ENCODE measurements around the gene RAET1G.
"Not testable (repeated sequence)": the region's sequence is repeated elsewhere in the genome, so short reads cannot be mapped to it uniquely, and the experiment has no call there.

The RAET1G gene

GRCh38 chr6:149908480-149908879 is 14.4 kb downstream of the RAET1G start:
- not testable (repeated sequence) for DNase-seq (ENCODE audit: low spot score in 2 of 2); H3K4me3 ChIP-seq

GRCh38 chr6:149907317-149907716 is 15.6 kb downstream of the RAET1G start:
- Histone ChIP-seq H3K9me3 (peaks cover 12% of the 10 kb centered on the region; the same call in 1 of the 2 replicates), H3K4me1 (no peaks in the 10 kb centered on the region), H3K4me3 (no peak overlapping the region), H3K27me3 (ENCODE audit: low read depth) (no peaks in the 10 kb centered on the region; the same call in 1 of the 2 replicates), H3K36me3 (replicated peaks) (no peaks in the 10 kb centered on the region)
- in situ Hi-C loops (cut with MboI; ENCODE audit: low sequenced_read_pairs): loop anchor here (25.0 kb wide), 1 partner anchor 845 kb away; no protein-coding TSS in a partner anchor
- no peak for DNase-seq (ENCODE audit: low spot score in 2 of 2)

More at GRCh38 chr6:149908480-149908879, 14.4 kb downstream of the RAET1G start:
- H3K4me1 ChIP-seq; H3K36me3 ChIP-seq (replicated peaks); H3K27me3 ChIP-seq (ENCODE audit: low read depth): not testable (repeated sequence)
- peaks cover 12% of the 10 kb centered on the region; the same call in 1 of the 2 replicates for H3K9me3 ChIP-seq
- in situ Hi-C loops (cut with MboI; ENCODE audit: low sequenced_read_pairs): loop anchor here (25.0 kb wide), 1 partner anchor 846 kb away; no protein-coding TSS in a partner anchor

- Histone ChIP-seq H3K4me1 (no peaks in the 10 kb centered on the region), H3K36me3 (replicated peaks) (no peaks in the 10 kb centered on the region), H3K9me3 (peaks cover 12% of the 10 kb centered on the region; the same call in 1 of the 2 replicates), H3K27me3 (ENCODE audit: low read depth) (no peaks in the 10 kb centered on the region; the same call in 1 of the 2 replicates), H3K4me3 (no peak overlapping the region)
- in situ Hi-C loops (cut with MboI; ENCODE audit: low sequenced_read_pairs): loop anchor here (25.0 kb wide), 1 partner anchor 844 kb away; no protein-coding TSS in a partner anchor
- no peak for DNase-seq (ENCODE audit: low spot score in 2 of 2)
These were observed 16.5 kb downstream of the RAET1G start for GRCh38 chr6:149906405-149906804.

- DNase-seq (ENCODE audit: low spot score in 2 of 2): no peak
- Histone ChIP-seq H3K9me3 (peaks cover 12% of the 10 kb centered on the region; the same call in 1 of the 2 replicates), H3K27me3 (ENCODE audit: low read depth) (no peaks in the 10 kb centered on the region; the same call in 1 of the 2 replicates), H3K4me3 (no peak overlapping the region), H3K36me3 (replicated peaks) (no peaks in the 10 kb centered on the region), H3K4me1 (no peaks in the 10 kb centered on the region)
- in situ Hi-C loops (cut with MboI; ENCODE audit: low sequenced_read_pairs): loop anchor here (25.0 kb wide), 1 partner anchor 844 kb away; no protein-coding TSS in a partner anchor
These were observed 17.0 kb downstream of the RAET1G start for GRCh38 chr6:149905911-149906371.

- Histone ChIP-seq H3K9me3 (peaks cover 12% of the 10 kb centered on the region; the same call in 1 of the 2 replicates), H3K27me3 (ENCODE audit: low read depth) (no peaks in the 10 kb centered on the region; the same call in 1 of the 2 replicates), H3K36me3 (replicated peaks) (no peaks in the 10 kb centered on the region), H3K4me3 (no peak overlapping the region), H3K4me1 (no peaks in the 10 kb centered on the region)
- in situ Hi-C loops (cut with MboI; ENCODE audit: low sequenced_read_pairs): loop anchor here (25.0 kb wide), 1 partner anchor 843 kb away; no protein-coding TSS in a partner anchor
- no peak for DNase-seq (ENCODE audit: low spot score in 2 of 2)
These were observed 17.5 kb downstream of the RAET1G start for GRCh38 chr6:149905371-149905910.

- no peak for DNase-seq (ENCODE audit: low spot score in 2 of 2)
- no peak overlapping the region for H3K4me3 ChIP-seq
- peaks cover 12% of the 10 kb centered on the region; the same call in 1 of the 2 replicates for H3K9me3 ChIP-seq
- no peaks in the 10 kb centered on the region for H3K4me1 ChIP-seq
- no peaks in the 10 kb centered on the region; the same call in 1 of the 2 replicates for H3K27me3 ChIP-seq (ENCODE audit: low read depth)
- no peaks in the 10 kb centered on the region for H3K36me3 ChIP-seq (replicated peaks)
- in situ Hi-C loops (cut with MboI; ENCODE audit: low sequenced_read_pairs): loop anchor here (25.0 kb wide), 1 partner anchor 843 kb away; no protein-coding TSS in a partner anchor
These were observed 18.1 kb downstream of the RAET1G start for GRCh38 chr6:149904661-149905370.

- Histone ChIP-seq H3K36me3 (replicated peaks) (no peaks in the 10 kb centered on the region), H3K27me3 (ENCODE audit: low read depth) (no peaks in the 10 kb centered on the region; the same call in 1 of the 2 replicates), H3K4me3 (no peak overlapping the region), H3K9me3 (peaks cover 11% of the 10 kb centered on the region; the same call in 1 of the 2 replicates), H3K4me1 (no peaks in the 10 kb centered on the region)
- no peak for DNase-seq (ENCODE audit: low spot score in 2 of 2)
- in situ Hi-C loops (cut with MboI; ENCODE audit: low sequenced_read_pairs): loop anchor here (25.0 kb wide), 1 partner anchor 842 kb away; no protein-coding TSS in a partner anchor
These were observed 18.8 kb downstream of the RAET1G start for GRCh38 chr6:149903938-149904611.

- H3K27me3 ChIP-seq (ENCODE audit: low read depth): no peaks in the 10 kb centered on the region; the same call in 1 of the 2 replicates
- H3K9me3 ChIP-seq: no peaks in the 10 kb centered on the region
- H3K36me3 ChIP-seq (replicated peaks): no peaks in the 10 kb centered on the region
- no peak for DNase-seq (ENCODE audit: low spot score in 2 of 2)
- no peak overlapping the region for H3K4me3 ChIP-seq
- in situ Hi-C loops (cut with MboI; ENCODE audit: low sequenced_read_pairs): loop anchor here (25.0 kb wide), 1 partner anchor 839 kb away; no protein-coding TSS in a partner anchor
- no peaks in the 10 kb centered on the region for H3K4me1 ChIP-seq
These were observed 21.3 kb downstream of the RAET1G start for GRCh38 chr6:149901444-149902140.

- Histone ChIP-seq H3K36me3 (replicated peaks) (no peaks in the 10 kb centered on the region), H3K27me3 (ENCODE audit: low read depth) (no peaks in the 10 kb centered on the region; the same call in 1 of the 2 replicates), H3K9me3 (no peaks in the 10 kb centered on the region), H3K4me1 (no peaks in the 10 kb centered on the region), H3K4me3 (no peak overlapping the region)
- in situ Hi-C loops (cut with MboI; ENCODE audit: low sequenced_read_pairs): loop anchor here (25.0 kb wide), 1 partner anchor 839 kb away; no protein-coding TSS in a partner anchor
- no peak for DNase-seq (ENCODE audit: low spot score in 2 of 2)
These were observed 22.1 kb downstream of the RAET1G start for GRCh38 chr6:149900620-149901443.

- H3K36me3 ChIP-seq (replicated peaks): no peaks in the 10 kb centered on the region
These were observed 22.8 kb downstream of the RAET1G start for GRCh38 chr6:149899926-149900619.

GRCh38 chr6:149899486-149899885 is 23.4 kb downstream of the RAET1G start:
- Histone ChIP-seq H3K4me3 (no peak overlapping the region), H3K36me3 (replicated peaks) (no peaks in the 10 kb centered on the region), H3K4me1 (no peaks in the 10 kb centered on the region), H3K27me3 (ENCODE audit: low read depth) (no peaks in the 10 kb centered on the region; the same call in 1 of the 2 replicates), H3K9me3 (no peaks in the 10 kb centered on the region)
- DNase-seq (ENCODE audit: low spot score in 2 of 2): no peak
- in situ Hi-C loops (cut with MboI; ENCODE audit: low sequenced_read_pairs): no loop called here

More at GRCh38 chr6:149899926-149900619, 22.8 kb downstream of the RAET1G start:
- Histone ChIP-seq H3K27me3 (ENCODE audit: low read depth) (no peaks in the 10 kb centered on the region; the same call in 1 of the 2 replicates), H3K9me3 (no peaks in the 10 kb centered on the region), H3K4me1 (no peaks in the 10 kb centered on the region), H3K4me3 (no peak overlapping the region)
- in situ Hi-C loops (cut with MboI; ENCODE audit: low sequenced_read_pairs): loop anchor here (25.0 kb wide), 1 partner anchor 838 kb away; no protein-coding TSS in a partner anchor
- no peak for DNase-seq (ENCODE audit: low spot score in 2 of 2)

Measured in HAP-1 (cell line).